K562 (cell line): ENCODE results near the gene TMA16. TPM values are rescaled to one million over a fixed set of nuclear protein-coding genes. Genes with fewer than 3 reads are reported as not detected.

Source experiments
- ATAC-seq: fragments of 200-7000 bp; cut with Tn5 transposase; 3 replicates; pipeline ENCODE4 v1.9.1; 2020; ENCODE audit warnings: moderate library complexity
- BruUV-seq: library from RNA; stranded (reverse); fragments of 400-500 nt; replicated peaks from 2 replicates; lab custom pipeline; 2021; lab: Mats Ljungman, UMichigan
- CTCF ChIA-PET: fragments of 300-600 bp; formaldehyde crosslinking; extraction: SDS; loops from one replicate; lab custom pipeline; 2021; ENCODE audit warnings: low intra/inter-chr PET ratio; lab: Yijun Ruan, JAX
- POLR2A ChIA-PET: fragments of 300-600, 350-650 bp; sonication (Branson Sonifier 250); formaldehyde crosslinking; extraction: SDS; loops from one replicate; lab custom pipeline; 2021; ENCODE audit warnings: antibody characterized with exemption, inconsistent platforms; lab: Yijun Ruan, JAX
- DNase-seq, 4 experiments: peaks; one replicate each; pipeline versions ENCODE4 v3.0.0 to v3.0.0-alpha.2; 2011 to 2018; ENCODE audit warnings: low spot score in 3 of 4, mixed read lengths in 3 of 4; ENCODE audit errors: extremely low read depth in 1 of 4
- FAIRE-seq: peaks from 2 replicates; lab custom pipeline; 2011; peaks lifted over from hg19 to GRCh38; lab: Jason Lieb, UNC
- H2AFZ ChIP-seq: 2 replicates; pipeline ENCODE4 v1.6.0; 2011; ENCODE audit warnings: low read depth, low read length, control low read depth, inconsistent platforms
- H3K27ac ChIP-seq: fragments of 200-600 bp; 3 replicates; pipeline ENCODE4 v1.8.0; 2011; ENCODE audit warnings: low read depth, mild to moderate bottlenecking, control low read depth, inconsistent platforms, low read length, moderate library complexity, mixed read lengths; ENCODE audit errors: extremely low read depth
- H3K27me3 ChIP-seq, 2 experiments: fragments of 300-600 bp in 1 of 2; 2 replicates in 1 of 2; 3 replicates in 1 of 2; pipeline versions ENCODE4 v1.6.0 to v1.8.0; 2011; ENCODE audit warnings: inconsistent platforms in 2 of 2, low read length in 2 of 2, mild to moderate bottlenecking in 1 of 2, mixed read lengths in 1 of 2, moderate library complexity in 1 of 2; ENCODE audit not compliant: control insufficient read depth in 2 of 2, insufficient read depth in 2 of 2
- H3K36me3 ChIP-seq: fragments of 300-600 bp; 3 replicates; pipeline ENCODE4 v1.8.0; 2011; ENCODE audit warnings: mild to moderate bottlenecking, low read length, inconsistent platforms; ENCODE audit not compliant: control insufficient read depth, insufficient read depth
- H3K4me1 ChIP-seq, 2 experiments: fragments of 200-600 bp in 1 of 2; replicated peaks in 1 of 2; 2 replicates in 1 of 2; 3 replicates in 1 of 2; pipeline versions ENCODE4 v1.5.1 to v1.8.0; 2011; ENCODE audit warnings: inconsistent platforms in 2 of 2, low read length in 2 of 2, mild to moderate bottlenecking in 1 of 2, mixed read lengths in 1 of 2, moderate library complexity in 1 of 2; ENCODE audit not compliant: control insufficient read depth in 2 of 2, insufficient read depth in 2 of 2
- H3K4me2 ChIP-seq: 2 replicates; pipeline ENCODE4 v1.6.1; 2011; ENCODE audit warnings: low read length, control low read depth, inconsistent platforms, mixed read lengths; ENCODE audit not compliant: insufficient read depth
- H3K4me3 ChIP-seq: fragments of 200-600 bp; sonication (generic), shearing (Covaris generic); 2 replicates; pipeline ENCODE4 v1.5.1; 2016; ENCODE audit warnings: control low read depth, inconsistent platforms
- H3K79me2 ChIP-seq: fragments of 200-600 bp; 3 replicates; pipeline ENCODE4 v1.8.0; 2011; ENCODE audit warnings: low read length, inconsistent platforms; ENCODE audit not compliant: control insufficient read depth, insufficient read depth
- H3K9ac ChIP-seq, 2 experiments: 2 replicates each; pipeline versions ENCODE4 v1.6.0 to v1.6.1; 2011; ENCODE audit warnings: low read depth in 2 of 2, low read length in 2 of 2, control low read depth in 1 of 2, inconsistent platforms in 1 of 2, mild to moderate bottlenecking in 1 of 2, mixed read lengths in 1 of 2; ENCODE audit not compliant: insufficient read depth in 1 of 2
- H3K9me1 ChIP-seq: one replicate; pipeline ENCODE4 v1.6.0; 2011; ENCODE audit warnings: inconsistent platforms, mild to moderate bottlenecking, low read length, moderate library complexity; ENCODE audit not compliant: control insufficient read depth, insufficient read depth
- H3K9me3 ChIP-seq: replicated peaks from 2 replicates; pipeline ENCODE4 v1.5.1; 2011; ENCODE audit warnings: low read depth, low read length, inconsistent platforms; ENCODE audit not compliant: control insufficient read depth, insufficient read depth
- H4K20me1 ChIP-seq: replicated peaks from 2 replicates; pipeline ENCODE4 v1.6.1; 2011; ENCODE audit warnings: low read length, inconsistent platforms, mixed read lengths; ENCODE audit not compliant: control insufficient read depth, insufficient read depth
- BDP1 ChIP-seq: IDR thresholded peaks from 3 replicates; pipeline ENCODE4 v1.6.1; 2011; ENCODE audit not compliant: insufficient read length, insufficient read depth
- CEBPB ChIP-seq: fragments of 450-650 bp; IDR thresholded peaks from 2 replicates; pipeline ENCODE4 v1.6.1; 2016; ENCODE audit warnings: missing genetic modification characterization, missing compliant biosample characterization
- CREBBP ChIP-seq: IDR thresholded peaks from one replicate; pipeline ENCODE4 v1.6.1; 2012; ENCODE audit warnings: low read depth, mild to moderate bottlenecking, control low read depth, inconsistent platforms, low read length
- ELF1 ChIP-seq: fragments of 200-800 bp; sonication (Bioruptor generic); IDR thresholded peaks from 2 replicates; pipeline ENCODE4 v1.6.1; 2016; ENCODE audit warnings: missing genetic modification characterization, missing compliant biosample characterization
- HES1 ChIP-seq: fragments of 450-650 bp; IDR thresholded peaks from 2 replicates; pipeline ENCODE4 v1.6.1; 2016; ENCODE audit warnings: low read depth, mild to moderate bottlenecking, moderate library complexity
- HLTF ChIP-seq: fragments of 450-650 bp; IDR thresholded peaks from 2 replicates; pipeline ENCODE4 v1.6.1; 2016
- HNRNPUL1 ChIP-seq: fragments of 200-400 bp; formaldehyde crosslinking; IDR thresholded peaks from 2 replicates; pipeline ENCODE4 v1.6.1; 2017; ENCODE audit warnings: low read length
- LCOR ChIP-seq: sonication (generic); formaldehyde crosslinking; IDR thresholded peaks from 2 replicates; pipeline ENCODE4 v1.8.0; 2022; ENCODE audit warnings: mild to moderate bottlenecking, missing genetic modification reagents
- MTA2 ChIP-seq: fragments of 450-650 bp; IDR thresholded peaks from 2 replicates; pipeline ENCODE4 v1.6.1; 2016; ENCODE audit warnings: low read depth
- NFXL1 ChIP-seq: fragments of 450-650 bp; formaldehyde crosslinking; IDR thresholded peaks from 2 replicates; pipeline ENCODE4 v1.4.0; 2021; ENCODE audit warnings: mild to moderate bottlenecking
- SAFB ChIP-seq: fragments of 200-400 bp; formaldehyde crosslinking; IDR thresholded peaks from 2 replicates; pipeline ENCODE4 v1.6.1; 2017; ENCODE audit warnings: low read depth, low read length, borderline replicate concordance
- SRF ChIP-seq, 2 experiments: fragments of 250-450, 450-650 bp in 1 of 2; sonication (Bioruptor Pico) in 1 of 2; sonication (generic) in 1 of 2; formaldehyde crosslinking; IDR thresholded peaks; 2 replicates each; pipeline versions ENCODE4 v1.5.0 to v1.5.1; 2020 to 2022; ENCODE audit warnings: mild to moderate bottlenecking in 1 of 2, missing genetic modification reagents in 1 of 2
- ZNF274 ChIP-seq: IDR thresholded peaks from 2 replicates; pipeline ENCODE4 v1.6.1; 2011; ENCODE audit warnings: low read depth, mild to moderate bottlenecking, low read length, moderate library complexity, borderline replicate concordance
- WGBS: fragments of 100-300 bp; shearing (Covaris generic); methylation state at CpG from one replicate; pipeline ENCODE4 v1.1.6; 2016; ENCODE audit warnings: low coverage, mixed read lengths; ENCODE audit not compliant: insufficient coverage; ENCODE audit errors: missing lambda C conversion rate; 5-methylcytosine and 5-hydroxymethylcytosine counted together
- in situ Hi-C: fragments of 300-500 bp; cut with MboI; formaldehyde crosslinking; loops from 4 replicates; pipeline ENCODE4 v1.15.0; 2018; ENCODE audit warnings: inconsistent platforms, mixed read lengths
- intact Hi-C: fragments of 100-400 bp; cut with micrococcal nuclease; formaldehyde crosslinking; loops from 2 replicates; pipeline ENCODE4 v1.14.2; 2022
- polyA plus RNA-seq, 8 experiments: library from polyadenylated mRNA; depleted of rRNA in 4 of 8; stranded (reverse) in 5 of 8; unstranded in 3 of 8; fragments of >200 nt; fragmentation: Nextera tagmentation in 2 of 8; fragmentation: Illumina TruSeq in 1 of 8; extraction: Ambion mirVana in 2 of 8; extraction: Trizol in 1 of 8; gene quantifications; 2 replicates each; pipeline versions ENCODE4 v1.2.1 to v1.2.3, GENCODE V29; 2011 to 2014; ENCODE audit warnings: inconsistent platforms in 1 of 8, missing spikeins in 1 of 8
- total RNA-seq, 7 experiments: library from RNA; depleted of rRNA in 6 of 7; stranded (reverse); fragments of >200 nt in 6 of 7; fragmentation: Illumina TruSeq in 2 of 7; extraction: Trizol in 2 of 7; gene quantifications; 2 replicates each; pipeline versions ENCODE4 v1.2.1 to v1.2.3, GENCODE V29; 2011 to 2021; ENCODE audit warnings: low replicate concordance in 1 of 7
- TF ChIP-seq, protein P1 (sequence below), 3 experiments: IDR thresholded peaks in 2 of 3; conservative IDR thresholded peaks in 1 of 3; 2 replicates each; pipeline ENCODE4 v1.5.1; 2011 to 2012; ENCODE audit warnings: low read length in 3 of 3, mild to moderate bottlenecking in 3 of 3, control low read depth in 2 of 3, improper control_type of control experiment in 1 of 3, inconsistent platforms in 1 of 3, low read depth in 1 of 3, mixed read lengths in 1 of 3, moderate library complexity in 1 of 3; ENCODE audit not compliant: insufficient read depth in 2 of 3
- TF ChIP-seq, protein P2 (sequence below), 2 experiments: IDR thresholded peaks in 1 of 2; conservative IDR thresholded peaks in 1 of 2; 2 replicates each; pipeline ENCODE4 v1.6.1; 2016; ENCODE audit warnings: low read depth in 2 of 2, mild to moderate bottlenecking in 1 of 2, missing compliant biosample characterization in 1 of 2, missing genetic modification characterization in 1 of 2, moderate library complexity in 1 of 2

TMA16 gene
- total and polyA plus RNA-seq, 9 of the 15 experiments (the other 6 are each of a cell fraction or from before 2014, with no cell fraction given) = 27.7 to 74.8 (median 66.6) TPM

GRCh38 chr4:163544407-163545038, 50.0 kb downstream of the TMA16 start:
- Histone ChIP-seq H3K4me3 (no peak overlapping the region), H2AFZ (peak overlapping the region; percentile 27; the same call in 1 of the 2 replicates), H4K20me1 (no peaks in the 10 kb centered on the region), H3K9me3 (no peaks in the 10 kb centered on the region), H3K79me2 (no peaks in the 10 kb centered on the region), H3K9me1 (no peaks in the 10 kb centered on the region), H3K4me2 (peak overlapping the region; percentile 54; the same call in 1 of the 2 replicates), H3K9ac (no peak overlapping the region), H3K27ac (no peak overlapping the region), H3K36me3 (no peaks in the 10 kb centered on the region), H3K4me1 (no peaks in the 10 kb centered on the region), H3K27me3 (no peaks in the 10 kb centered on the region)
- ChIA-PET CTCF (interaction anchor here (0.6 to 2.1 kb wide), 5 partner anchors 56 to 1187 kb away, joined by 3 to 17 read pairs (median 3); no protein-coding TSS in a partner anchor), POLR2A (interaction anchor here (1.1 kb wide), 2 partner anchors 12 to 60 kb away, joined by 3 read pairs; no protein-coding TSS in a partner anchor)
- no TSS peak for BruUV-seq
- in situ Hi-C loops = no loop called here
- FAIRE-seq (peak; percentile 93), DNase-seq (peak; percentile 70 to 79 (median 74)), ATAC-seq (peak; percentile 95)
- 2% methylated on average over 12 of the region's 12 CpGs for WGBS
- intact Hi-C loops = loop anchor here (1.0 to 10.0 kb wide), 5 partner anchors 60 to 1047 kb away; partner anchors contain the start of gene NPY1R
- TF ChIP-seq ELF1 (tag) (no peak), BDP1 (no peak), CEBPB (tag) (no peak), SAFB (no peak), CREBBP (no peak), NFXL1 (no peak), MTA2 (0 out of 2 replicates have a peak, but pooled peaks have one; percentile 22), ZNF274 (no peak), HNRNPUL1 (no peak), SRF (CRISPR knock-in tag; IDR thresholded peaks at IDR 0.05) (no peak), LCOR (CRISPR knock-in tag) (0 out of 2 replicates have a peak, but pooled peaks have one; percentile 36), HES1 (no peak), HLTF (no peak)
- TF ChIP-seq, protein P1, sequence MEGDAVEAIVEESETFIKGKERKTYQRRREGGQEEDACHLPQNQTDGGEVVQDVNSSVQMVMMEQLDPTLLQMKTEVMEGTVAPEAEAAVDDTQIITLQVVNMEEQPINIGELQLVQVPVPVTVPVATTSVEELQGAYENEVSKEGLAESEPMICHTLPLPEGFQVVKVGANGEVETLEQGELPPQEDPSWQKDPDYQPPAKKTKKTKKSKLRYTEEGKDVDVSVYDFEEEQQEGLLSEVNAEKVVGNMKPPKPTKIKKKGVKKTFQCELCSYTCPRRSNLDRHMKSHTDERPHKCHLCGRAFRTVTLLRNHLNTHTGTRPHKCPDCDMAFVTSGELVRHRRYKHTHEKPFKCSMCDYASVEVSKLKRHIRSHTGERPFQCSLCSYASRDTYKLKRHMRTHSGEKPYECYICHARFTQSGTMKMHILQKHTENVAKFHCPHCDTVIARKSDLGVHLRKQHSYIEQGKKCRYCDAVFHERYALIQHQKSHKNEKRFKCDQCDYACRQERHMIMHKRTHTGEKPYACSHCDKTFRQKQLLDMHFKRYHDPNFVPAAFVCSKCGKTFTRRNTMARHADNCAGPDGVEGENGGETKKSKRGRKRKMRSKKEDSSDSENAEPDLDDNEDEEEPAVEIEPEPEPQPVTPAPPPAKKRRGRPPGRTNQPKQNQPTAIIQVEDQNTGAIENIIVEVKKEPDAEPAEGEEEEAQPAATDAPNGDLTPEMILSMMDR (IDR thresholded peaks at IDR 0.05 in 2 of 3, conservative IDR thresholded peaks at IDR 0.05 in 1 of 3; ENCODE audit: insufficient read depth in 2 of 3, low read depth in 1 of 3, low read length in 3 of 3) = peak; percentile 80 to 95 (median 85)
- TF ChIP-seq, protein P2, sequence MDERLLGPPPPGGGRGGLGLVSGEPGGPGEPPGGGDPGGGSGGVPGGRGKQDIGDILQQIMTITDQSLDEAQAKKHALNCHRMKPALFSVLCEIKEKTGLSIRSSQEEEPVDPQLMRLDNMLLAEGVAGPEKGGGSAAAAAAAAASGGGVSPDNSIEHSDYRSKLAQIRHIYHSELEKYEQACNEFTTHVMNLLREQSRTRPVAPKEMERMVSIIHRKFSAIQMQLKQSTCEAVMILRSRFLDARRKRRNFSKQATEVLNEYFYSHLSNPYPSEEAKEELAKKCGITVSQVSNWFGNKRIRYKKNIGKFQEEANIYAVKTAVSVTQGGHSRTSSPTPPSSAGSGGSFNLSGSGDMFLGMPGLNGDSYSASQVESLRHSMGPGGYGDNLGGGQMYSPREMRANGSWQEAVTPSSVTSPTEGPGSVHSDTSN (CRISPR knock-in tag; IDR thresholded peaks at IDR 0.05; ENCODE audit: low read depth) = no peak
- TF ChIP-seq, protein P2 (tag; conservative IDR thresholded peaks at IDR 0.05; ENCODE audit: low read depth) = no peak
